CD4-positive, alpha-beta T cell treated with Interferon gamma for 1 hour (primary cell): ENCODE results near the gene GALNS.

Experiments used
- DNase-seq: peaks from one replicate; pipeline ENCODE4 v3.0.0-alpha.2; 2020

GALNS gene

DNA sequence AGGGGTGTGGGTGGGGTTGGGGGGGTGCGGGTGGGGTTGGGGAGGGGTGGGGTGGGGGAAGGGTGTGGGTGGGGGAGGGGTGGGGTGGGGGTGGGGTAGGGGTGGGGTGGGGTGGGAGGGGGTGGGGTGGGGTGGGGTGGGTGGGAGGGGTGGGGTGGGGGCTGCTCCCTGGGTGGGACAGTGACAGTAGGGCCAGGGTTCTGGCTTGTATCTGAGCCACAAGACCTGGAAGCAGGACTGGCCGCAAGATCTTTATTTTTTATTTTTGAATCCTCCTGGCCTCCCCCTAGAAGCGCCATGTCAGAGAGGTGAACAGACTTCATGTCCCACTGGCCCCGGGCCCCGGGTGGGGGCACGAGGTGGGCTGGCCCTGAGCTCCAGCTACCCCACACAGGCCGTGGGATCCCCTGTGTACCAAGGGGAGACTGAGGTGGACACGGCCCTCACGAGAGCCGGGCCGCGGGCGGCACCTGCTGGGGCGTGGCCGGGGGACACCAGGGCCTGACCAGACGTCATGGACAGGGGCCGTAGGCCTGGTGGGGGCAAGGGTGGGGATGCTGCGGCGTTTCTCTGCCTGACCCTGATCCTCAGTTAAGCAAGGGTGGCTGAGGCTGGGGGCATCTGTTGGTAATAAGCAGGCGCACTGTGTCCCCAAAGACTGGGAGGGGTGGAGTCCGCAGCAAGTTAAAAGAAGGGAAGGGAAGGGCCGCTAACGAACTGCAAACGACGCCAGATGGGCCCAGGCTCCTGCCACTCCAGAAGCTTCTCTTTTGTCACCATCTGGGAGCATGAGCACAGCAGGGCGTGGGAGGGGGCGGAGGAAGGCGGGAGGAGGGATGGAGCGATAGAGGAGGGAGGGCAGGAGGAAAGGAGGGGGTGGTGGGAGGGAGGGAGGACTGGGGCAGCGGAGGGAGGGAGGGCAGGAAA lies 32.0 kb upstream of the GALNS start:
- no peak for DNase-seq

GRCh38 chr16:88888057-88888456 lies 31.3 kb upstream of the GALNS start:
- no peak for DNase-seq

DNA sequence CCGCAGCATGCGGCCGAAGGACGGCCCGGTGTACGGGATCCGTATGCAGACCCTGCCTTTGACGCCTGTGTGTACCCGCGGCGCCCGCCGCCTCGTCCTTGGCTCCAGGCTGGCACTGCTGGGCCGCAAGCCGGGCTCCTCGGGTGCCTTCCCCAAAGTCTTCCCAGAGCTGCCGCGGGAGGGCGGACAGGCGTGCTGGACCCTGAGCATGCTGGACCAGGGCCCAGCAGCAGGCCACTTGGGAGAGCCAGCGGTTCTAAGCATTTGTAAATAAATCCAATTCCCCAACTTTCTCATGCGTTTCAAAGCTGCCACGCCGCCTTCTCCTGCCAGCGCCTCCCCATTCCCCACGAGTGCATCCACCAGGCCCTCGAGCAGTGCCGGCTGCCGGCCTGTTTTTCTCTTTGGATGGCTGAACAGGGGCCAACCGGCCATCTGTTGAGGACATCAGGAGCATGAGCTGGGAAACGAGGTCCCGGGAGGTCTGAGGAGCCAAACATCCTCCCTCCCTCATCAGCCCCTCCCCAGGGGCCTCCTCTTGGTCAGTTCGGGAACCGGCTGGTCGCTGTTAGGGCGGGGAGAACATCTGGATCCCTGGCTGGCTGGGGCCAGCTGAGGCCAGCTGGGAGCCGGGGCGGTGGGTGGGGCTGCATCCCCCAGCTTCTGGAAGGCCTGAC lies 30.2 kb upstream of the GALNS start:
- no peak for DNase-seq

DNA sequence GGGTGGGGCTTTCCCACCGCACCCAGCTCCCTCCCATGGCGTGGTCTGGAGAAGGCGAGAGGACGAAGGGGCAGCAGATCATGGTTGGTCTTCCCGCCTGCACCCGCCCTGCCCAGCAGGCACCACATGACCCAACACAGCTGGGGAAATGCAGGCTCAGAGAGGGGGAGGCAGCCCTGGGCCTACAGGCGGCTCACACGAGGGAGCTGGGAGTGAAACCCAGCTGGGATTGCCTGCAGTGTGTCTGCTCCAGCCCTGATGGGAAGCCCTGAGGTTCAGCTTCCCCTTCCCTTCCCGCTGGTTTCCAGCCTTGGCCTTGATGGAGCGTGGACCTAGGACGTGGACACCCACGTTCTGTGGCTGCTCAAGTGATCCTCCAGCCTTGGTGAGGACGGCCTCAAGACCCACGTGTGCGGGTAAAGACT lies 29.7 kb upstream of the GALNS start:
- DNase-seq = no peak

DNA sequence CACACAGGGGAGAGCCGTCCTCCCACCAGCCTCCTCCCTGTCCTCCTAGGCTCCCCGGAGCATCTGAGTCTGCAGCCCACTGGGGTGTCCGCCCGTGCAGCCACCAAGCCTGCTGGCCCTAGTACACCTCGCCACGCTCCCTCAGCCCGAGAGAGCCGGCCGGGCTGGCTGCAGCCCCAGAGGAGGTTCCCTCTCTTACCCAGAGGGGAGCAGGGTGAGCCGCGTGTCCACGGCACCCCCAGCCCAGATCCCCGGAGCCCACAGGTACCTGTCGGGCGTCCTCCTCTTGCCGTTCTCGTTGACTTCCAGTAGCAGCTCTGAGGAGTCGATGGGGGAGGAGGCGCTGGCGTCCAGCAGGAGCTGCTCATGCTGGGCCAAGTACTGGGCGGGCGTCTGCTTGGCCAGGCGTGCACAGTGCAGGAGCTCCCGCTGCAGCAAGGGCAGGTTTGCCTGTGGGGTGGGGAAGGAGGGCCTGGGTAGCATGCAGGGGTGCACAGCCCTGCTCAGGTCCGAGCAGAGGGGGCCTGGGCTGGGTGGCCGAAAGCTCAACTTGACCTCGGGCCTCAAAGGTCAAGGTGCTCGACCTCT lies 29.0 kb upstream of the GALNS start:
- DNase-seq = no peak

DNA sequence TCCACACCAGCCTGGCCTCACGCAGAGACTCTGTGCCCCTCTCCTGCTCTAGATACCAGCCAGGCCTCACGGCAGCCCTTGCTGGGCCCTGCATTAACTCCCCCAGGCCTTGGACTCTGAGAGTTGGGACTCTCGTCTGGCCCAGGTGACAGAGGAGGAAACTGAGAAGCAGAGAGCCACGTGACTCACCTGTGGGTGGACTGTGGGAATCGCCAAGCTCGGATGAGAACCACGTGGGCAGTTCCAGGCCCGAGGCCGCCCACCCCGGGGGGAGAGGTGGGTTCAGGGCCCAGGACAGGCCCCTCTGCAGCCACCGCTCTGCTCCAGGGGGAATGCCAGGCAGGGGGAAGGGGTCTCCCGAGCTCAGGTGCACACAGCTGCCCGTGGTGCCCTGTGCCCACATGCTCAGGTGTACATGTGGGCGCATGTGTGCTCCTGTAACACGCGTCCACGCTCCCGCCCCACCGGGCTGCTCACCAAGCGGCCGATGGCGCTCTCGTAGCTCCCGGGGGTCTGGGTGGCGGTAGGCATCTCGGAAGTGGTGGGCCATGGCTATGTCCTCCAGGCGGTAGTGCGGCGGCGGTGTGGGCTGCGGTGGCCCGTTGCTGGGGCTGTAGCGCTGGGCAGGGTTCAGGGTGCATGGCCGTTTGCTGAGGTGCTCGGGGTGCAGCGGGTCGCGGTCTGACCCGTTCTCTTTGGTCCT lies 28.0 kb upstream of the GALNS start:
- no peak for DNase-seq

DNA sequence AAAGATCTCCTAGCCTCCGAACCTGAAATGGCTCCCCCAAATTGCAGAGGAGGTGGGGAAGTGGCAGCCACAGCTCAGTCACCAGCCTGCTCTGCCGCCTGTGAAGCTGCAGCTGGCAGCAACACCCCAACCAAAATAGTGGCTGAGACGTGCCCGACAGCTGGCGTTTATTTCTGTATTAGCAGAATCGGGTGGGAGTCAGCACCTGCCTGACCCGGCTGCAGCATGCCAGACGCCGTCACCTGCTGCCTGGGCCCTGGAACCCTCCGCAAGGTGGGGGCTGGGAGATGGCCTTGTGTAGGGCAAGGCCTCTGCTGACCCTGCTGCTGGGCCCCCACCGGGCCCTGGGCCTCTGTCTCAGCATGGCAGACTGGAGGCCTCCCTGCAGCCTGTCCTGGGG lies 27.2 kb upstream of the GALNS start:
- DNase-seq = no peak

- no peak for DNase-seq
These were observed 26.6 kb upstream of the GALNS start for GRCh38 chr16:88883117-88883895.

DNA sequence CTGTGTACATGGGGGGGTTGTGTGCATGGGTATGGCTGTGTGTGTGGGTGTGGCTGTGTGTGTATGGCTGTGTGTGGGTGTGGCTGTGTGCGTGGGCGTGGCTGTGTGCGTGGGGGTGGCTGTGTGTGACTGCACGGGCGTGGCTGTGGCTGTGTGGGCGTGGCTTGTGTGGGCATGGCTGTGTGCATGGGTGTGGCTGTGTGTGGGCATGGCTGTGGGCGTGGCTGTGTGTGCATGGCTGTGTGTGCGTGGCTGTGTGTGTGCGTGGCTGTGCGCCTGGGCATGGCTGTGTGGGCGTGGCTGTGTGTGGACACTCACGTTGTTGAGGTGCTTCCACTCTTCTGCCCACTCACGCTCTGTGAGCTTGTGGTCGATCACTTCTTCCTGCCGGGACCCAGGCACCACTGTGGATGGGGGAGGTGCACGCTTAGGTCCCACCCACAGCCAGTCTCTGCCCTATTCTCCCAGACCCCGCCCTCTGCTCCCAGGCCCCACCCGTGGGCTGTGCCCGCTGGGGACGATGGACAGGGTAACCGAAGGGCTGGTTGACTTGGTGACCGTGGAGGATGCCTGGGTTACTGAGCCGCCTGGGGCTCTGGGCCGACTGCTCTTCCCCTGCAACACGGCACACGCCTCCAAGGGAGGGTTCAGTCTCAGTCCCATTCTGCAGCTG lies 25.7 kb upstream of the GALNS start:
- DNase-seq = peak; percentile 28

DNA sequence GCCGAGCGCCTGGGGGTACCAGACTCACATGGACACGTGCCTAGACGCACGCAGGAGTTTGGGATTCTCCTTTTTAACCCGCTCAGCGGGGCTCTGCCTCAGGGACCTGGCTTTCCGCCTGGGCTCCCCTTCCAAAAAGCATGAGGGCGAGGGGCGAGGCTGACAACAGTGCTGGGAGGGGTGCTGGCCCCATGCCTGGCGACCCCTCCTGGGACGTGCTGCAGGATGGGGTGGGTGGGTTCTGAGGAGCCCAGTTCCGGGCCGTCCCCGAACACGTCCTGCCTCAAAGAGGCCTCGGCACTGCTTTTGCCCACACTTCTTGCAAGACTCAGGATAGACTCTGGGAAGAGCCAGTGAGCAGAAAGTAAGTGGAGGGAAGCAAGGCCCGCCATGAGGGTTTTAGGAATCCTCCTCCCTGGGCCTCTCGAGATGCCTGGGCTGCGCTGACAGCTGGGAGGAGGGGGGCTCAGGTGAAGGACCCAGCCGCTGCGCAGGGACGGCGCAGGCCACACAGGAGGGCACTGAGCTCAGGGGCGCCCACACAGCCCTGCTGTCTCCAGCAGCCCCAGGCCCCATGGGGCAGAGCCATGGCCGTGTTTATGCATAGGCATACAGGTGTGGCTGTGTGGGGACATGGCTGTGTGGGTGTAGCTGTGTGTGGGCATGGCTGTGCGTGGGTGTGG lies 25.1 kb upstream of the GALNS start:
- no peak for DNase-seq

DNA sequence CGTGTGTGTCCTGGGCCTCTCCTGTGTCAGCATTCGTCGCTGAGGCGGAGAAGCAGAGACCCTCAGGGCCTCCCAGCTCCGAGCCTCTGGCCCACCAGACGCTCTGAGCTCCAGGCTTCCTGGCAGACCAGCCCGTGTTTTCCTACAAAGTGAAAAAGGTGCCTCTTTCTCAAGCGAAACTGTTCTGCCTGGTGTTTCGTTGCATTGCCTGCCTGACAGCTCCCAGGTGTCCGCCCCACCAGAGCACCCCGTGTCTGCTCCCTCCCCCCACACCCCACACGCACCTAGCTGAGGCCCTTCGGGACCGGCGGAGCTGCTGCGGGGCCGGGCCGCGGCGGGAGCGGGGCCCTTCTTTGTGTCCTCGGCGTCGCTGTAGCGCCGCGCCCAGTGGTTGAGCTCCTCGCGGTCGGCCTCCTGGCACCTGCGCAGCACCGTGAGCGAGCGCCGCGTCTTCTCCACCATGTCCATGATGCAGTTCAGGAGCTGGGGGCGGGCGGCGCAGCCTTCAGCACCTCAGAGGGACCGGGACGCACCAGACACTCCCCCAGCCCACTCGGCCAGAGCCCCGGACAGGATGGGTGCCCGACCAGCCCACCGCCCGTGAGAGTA lies 24.4 kb upstream of the GALNS start:
- no peak for DNase-seq

- DNase-seq = no peak
These were observed 23.7 kb upstream of the GALNS start for GRCh38 chr16:88880226-88881006.

DNA sequence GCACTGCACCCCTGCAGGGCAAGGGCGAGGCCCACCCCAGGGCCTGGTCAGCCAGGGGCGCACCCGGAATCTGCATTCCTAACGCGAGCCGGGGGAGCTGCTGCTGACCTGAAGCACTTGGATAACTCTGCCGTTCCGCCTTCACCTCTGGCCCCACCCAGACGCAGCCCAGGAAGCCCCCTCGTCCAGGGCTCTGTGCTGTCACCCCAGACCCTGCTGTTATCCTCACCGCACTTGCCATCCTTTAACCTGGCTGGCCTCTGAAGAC lies 23.0 kb upstream of the GALNS start:
- DNase-seq = no peak

DNA sequence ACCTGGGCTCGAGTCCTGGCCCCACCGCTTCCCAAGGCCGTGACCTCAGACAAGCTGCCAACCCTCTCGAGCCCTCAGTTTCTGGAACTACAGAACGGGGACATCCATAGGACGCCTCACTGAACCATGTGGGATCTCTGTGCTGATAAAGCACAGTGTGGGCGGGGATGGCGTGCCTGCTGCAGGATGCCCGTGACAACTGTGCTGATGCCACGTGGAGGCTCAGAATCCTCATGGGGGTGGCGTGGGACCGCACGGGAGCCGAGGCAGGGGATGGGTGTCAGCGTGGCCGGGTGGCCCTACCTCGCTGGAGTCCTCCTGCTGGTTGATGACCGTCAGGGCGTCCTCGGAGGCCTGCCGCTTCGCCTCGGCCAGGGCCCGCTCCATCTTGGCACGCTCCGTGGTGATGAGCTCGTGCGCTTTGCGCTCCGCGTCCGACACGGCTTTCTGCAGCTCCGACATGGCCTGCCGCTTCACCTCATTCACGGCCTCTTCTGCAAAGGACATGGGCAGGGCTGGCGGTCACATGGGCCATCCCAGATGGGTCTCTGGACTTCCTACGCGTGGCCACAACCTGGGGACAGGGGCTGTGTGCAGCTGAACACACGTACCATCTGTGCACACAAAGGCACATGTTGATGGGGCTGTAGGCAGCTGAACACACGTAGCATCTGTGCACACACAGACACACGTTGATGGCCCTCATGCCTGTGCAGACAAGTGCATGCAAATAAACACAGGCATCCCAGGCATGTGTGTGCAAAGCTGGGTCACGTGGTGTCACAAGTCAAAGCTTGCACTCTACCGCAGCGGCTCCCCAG lies 22.4 kb upstream of the GALNS start:
- DNase-seq = no peak

DNA sequence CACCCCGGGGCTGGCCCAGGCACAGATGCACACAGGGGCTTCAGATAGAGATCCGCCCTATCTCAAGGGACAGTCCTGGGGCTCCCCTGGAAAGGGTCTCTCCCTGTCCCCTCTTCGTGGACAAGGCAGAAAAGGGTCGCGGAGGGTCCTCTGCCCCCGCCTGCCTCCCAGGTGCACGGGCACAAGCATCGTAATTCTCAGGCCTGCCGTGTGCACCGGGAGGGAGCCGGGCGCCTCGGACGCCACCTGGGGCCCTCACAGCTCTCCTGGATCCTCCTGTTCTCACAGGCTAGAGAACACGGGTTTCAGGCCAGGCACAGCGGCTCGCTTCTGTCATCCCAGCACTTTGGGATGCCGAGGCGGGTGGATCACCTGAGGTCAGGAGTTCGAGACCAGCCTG lies 21.6 kb upstream of the GALNS start:
- DNase-seq = no peak

DNA sequence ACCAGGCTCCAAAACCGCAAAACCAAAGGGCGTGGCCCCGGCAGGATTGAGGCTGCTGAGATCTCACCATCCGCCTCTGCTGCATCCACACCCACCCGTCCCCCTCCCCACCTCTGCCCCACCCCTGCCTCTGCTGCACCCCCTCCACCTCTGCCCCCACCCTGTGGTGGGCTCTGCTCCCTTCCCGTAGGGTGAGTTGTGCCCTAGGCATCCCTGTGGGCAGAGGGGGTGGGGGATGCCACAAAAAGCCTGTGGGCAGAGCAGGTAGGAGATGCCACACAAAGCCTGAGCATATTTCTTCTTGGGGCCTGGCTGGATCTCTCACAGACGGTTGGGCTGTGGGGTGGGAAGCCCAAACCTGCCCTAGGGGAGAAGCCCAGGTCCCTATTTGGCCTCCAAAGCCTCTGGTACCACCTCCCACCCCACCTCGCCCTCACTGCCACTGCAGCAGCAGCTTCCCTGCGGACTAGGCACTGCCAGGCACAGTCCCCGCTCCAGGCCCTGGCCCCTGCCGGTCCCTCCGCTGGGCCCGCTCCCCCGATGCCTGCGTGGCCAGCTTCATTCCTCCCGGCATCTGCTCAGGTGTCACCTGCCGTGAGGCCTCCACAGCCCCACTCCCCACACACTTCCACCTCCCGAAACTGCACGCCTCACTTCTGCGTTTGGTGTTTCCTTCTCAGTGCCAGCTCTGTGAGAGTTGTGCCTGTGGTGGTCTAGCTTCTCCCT lies 21.0 kb upstream of the GALNS start:
- DNase-seq = no peak

DNA sequence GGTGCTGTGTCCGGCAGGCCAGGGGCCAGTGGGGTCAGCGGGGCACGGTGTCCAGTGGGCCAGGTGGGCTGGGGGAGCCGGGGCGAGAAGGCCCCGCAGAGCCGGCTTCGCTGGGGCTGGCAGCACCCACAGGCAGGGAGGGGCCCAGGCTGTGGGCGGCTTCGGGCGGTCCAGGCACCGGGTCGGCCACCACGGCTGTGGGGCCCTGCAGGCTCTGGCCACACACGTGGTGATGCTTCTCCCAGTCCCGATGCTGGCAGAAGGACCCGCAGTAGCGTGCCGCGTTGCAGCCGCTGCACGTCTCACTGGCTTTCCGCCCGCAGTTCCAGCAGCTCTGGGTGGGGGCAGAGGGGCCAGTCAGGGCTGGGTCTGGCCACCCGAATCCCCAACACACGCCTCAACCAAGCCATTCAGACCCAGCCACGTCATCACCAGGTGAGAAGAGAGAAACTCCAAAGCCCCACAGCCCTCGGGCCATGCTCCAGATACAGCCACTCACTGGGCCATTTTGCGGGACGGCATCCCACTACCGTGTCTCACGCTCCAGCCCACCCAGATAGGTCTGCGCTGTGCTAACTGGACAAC lies 20.3 kb upstream of the GALNS start:
- DNase-seq = no peak

- DNase-seq = no peak
These were observed 19.0 kb upstream of the GALNS start for GRCh38 chr16:88875703-88876234.
